Measurements from ENCODE around the gene FEZ2.

Gene FEZ2

DNA sequence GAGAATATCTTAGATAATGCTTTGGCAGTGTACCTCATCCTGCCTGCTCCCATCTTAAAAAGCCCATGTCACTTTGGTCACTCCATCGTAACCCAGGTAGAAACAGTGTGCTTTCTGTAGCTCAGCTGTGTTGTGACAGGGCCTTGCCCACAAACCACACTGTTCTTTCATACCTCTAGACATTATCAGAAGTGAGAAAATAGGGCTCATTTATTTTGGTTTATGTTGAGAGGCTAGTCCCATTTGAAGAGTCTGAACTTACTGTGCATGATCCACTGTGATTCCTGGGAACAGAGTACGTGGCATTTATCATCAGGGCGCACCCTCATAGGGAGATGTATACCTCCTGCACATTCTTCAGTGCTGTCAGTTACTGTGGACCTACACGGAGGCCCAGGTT is 69.7 kb downstream of the FEZ2 start:
- DNase-seq: no peak

- DNase-seq: no peak
Observed at GRCh38 chr2:36526226-36526625, 71.7 kb downstream of the FEZ2 start.

DNA sequence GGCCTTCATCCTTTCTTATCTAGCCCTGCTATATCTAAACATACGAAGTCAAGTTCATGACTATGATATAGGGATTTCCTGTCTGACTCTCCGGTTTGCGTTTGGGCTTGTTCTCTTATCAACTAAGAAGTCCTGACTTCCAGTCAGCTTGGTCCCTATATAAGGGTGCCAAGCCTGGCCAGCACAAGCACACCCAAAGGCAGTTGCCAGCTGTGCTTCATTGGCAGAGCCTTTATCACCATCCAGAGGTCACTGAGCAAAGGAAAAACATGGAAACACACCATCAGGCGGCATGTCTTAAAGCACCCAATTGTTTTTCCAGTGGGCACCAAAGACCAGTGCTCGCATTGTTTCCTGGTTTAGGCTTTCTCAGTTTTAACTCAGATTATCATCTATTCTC is 72.7 kb downstream of the FEZ2 start:
- no peak for DNase-seq

DNA sequence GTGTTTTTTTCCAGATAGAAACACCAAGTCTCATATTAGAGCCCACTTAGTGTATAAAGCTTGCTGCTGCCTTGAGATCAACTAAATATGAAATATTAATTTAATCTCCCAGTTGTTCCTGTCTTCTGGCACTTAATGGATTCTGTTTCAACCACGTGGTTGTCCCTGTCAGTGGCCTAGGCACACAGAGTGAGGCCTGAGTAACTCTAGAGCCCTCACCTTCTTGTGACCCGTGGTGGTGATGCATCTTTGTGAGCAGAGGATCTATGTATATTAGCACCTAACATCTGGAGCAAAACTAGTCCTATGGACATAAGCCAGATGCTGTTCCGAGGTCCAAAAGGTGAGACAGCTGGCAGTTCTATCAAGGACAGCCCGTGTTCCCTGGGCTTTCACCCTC is 74.8 kb downstream of the FEZ2 start:
- no peak for DNase-seq

- no peak for DNase-seq
Observed at GRCh38 chr2:36520431-36520830, 77.5 kb downstream of the FEZ2 start.

DNA sequence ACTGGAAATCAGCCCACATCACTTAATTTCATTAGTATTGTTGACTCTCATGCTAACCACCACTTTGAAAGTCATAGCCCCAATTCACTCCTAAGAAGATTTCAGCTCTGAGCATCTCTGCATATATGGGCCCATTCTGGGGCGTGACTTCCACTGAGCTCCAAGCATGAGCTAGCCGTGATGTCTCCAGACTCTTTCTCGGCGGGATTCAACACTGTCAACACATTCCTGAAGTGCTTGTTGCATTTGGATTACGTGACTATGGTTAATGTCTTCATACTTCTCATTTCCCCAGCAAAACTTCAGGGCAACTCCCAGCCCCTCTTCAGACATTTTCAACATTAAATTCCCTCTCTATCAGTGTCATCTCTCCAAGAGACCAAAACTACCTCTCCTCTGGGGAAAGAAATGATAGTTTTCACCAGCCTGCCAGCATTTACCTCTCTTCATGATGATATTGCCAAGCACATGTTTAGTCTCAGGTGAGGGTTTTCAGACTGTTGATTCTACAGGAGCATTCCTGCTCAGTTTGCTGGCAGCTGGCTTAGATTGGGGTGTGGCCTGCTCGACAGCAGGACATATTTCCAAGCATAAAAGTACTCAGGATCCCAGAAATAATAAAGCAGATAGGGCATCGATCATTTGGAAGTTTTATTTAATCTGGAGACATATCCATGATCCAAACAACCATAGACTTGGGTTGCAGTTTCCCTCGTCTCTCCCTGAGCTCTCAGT is 81.7 kb downstream of the FEZ2 start:
- no peak for DNase-seq

DNA sequence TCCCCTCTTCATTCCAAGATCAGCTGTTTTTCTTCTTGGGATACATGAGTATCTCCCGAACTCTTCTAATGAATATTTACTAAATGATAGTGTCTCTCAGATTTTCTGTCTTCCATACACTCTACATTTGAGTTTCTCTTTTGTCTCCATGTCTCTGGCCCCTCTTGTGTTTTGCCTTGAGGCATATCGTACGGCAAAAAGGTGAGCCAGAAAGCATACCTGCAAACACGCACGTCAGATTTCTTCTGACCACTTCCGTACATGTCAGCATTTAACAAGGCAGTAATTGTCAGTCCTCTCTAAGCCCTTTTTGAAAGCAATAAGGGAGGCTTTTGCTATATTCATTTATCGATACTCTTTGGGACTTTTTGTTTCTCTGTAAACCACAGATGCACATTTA is 82.4 kb downstream of the FEZ2 start:
- DNase-seq: no peak

DNA sequence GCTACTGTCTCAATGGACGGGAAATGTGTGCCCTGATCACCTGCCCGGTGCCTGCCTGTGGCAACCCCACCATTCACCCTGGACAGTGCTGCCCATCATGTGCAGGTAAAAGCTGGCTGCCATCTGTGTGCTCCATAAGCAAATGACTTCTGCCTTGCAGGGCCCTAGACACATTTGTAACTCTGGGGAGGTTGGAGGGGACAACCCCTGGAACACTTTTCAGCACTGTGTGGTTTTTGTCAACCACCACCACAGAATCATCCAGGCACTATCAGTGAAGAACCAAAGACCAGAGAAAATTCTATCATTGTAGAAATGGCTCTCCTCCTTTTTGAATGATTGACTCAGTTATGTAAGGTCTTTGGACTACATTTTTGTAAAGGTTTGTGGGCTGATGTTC is 84.3 kb downstream of the FEZ2 start:
- no peak for DNase-seq

DNA sequence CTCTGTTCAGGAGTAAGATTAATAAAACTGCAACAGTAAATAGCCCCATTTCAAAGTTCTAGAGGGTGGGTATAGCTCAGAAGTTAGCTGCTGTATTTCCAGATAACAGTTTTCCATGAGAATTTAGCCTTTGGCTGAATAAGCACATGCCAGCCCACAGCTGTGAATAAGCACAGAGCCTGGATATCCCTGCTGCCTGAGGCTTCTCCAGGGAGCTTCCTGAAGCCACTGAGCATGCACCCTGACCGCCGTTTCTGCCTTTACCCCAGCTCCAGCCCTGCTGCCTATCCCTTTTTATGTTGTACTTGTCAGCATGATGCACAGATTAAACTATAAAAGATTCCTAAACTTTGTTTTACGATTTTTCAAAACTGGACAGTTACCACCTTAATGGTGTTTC is 85.3 kb downstream of the FEZ2 start:
- DNase-seq: no peak

DNA sequence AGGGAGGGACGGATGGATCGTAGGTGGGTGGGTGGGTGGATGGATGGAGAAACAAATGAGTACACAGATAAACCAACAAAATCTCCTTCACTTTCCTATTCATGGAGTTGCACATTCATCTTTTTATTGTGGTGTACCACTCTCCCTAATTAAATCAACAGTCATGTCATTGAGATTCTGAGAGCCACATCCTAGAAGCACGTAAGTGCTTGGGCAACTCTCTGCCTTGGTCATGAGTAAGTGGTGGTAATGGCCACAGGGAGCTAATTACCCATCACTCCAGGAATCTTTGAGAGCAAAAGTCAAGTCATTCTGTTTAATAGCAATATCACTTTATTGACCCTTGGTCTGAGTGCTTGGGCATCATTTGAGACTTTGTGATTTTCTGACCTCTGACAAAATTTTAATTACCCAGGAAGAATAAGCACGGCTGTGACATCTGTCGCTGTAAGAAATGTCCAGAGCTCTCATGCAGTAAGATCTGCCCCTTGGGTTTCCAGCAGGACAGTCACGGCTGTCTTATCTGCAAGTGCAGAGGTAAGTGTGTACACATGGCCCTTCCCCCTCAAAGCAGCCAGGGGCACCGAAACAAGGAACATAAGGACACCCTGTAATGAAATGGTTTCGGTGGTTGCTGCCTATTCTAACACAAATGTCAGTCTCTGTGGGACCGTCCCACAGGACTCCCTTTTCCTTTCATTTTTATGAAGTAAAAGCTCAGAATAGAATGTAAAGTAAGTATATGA is 85.9 kb downstream of the FEZ2 start:
- no peak for DNase-seq

GRCh38 chr2:36509075-36509474 is 88.9 kb downstream of the FEZ2 start:
- DNase-seq: no peak

DNA sequence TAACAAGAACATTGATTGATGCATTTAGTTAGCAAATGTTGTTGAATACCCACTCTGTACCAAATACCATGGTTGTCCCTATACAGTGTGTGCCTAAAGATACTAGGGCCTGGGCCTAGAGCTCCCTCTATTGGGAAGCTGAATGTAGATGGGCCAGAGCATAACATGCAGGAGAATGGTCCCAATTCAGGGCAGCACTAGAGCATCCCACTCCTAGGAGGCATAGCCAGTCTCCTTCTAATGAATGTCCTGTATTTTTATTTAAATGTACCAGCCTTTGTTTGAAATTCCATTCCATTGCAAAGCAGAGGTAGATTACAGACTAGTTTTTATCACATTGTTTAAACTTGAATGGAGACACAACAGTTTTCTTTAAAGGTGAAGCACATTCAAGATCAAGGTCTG is 90.6 kb downstream of the FEZ2 start:
- peak; percentile 59 for DNase-seq
